NCI-H2107 treated with DMSO at 0.1 percent for 48 hours (cell line): ENCODE measurements around the gene SYCP2.

ENCODE experiments used
- DNase-seq: peaks from one replicate; lab custom pipeline; 2025; ENCODE audit not compliant: unreplicated experiment; lab: John Stamatoyannopoulos, UW

SYCP2 gene

DNA sequence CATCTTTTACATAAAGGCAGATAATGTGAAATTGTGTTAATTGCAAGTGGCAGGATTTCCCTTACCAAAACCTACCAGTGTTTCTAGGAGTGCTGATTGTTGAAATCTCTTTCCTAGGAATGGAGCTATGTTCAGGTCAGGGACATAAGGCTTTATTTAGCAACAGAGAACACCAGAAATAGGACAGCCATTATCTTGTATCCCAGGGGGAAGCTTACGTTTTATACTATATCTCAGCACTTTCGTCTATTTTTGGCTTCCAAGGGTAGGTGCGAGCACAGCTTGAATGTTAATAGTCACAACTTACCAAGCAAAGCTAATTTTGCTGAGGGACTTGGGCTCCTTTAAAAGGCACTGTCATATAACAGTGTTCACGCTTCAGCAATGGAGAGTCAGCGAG lies 94.0 kb downstream of the SYCP2 start:
- no peak for DNase-seq

DNA sequence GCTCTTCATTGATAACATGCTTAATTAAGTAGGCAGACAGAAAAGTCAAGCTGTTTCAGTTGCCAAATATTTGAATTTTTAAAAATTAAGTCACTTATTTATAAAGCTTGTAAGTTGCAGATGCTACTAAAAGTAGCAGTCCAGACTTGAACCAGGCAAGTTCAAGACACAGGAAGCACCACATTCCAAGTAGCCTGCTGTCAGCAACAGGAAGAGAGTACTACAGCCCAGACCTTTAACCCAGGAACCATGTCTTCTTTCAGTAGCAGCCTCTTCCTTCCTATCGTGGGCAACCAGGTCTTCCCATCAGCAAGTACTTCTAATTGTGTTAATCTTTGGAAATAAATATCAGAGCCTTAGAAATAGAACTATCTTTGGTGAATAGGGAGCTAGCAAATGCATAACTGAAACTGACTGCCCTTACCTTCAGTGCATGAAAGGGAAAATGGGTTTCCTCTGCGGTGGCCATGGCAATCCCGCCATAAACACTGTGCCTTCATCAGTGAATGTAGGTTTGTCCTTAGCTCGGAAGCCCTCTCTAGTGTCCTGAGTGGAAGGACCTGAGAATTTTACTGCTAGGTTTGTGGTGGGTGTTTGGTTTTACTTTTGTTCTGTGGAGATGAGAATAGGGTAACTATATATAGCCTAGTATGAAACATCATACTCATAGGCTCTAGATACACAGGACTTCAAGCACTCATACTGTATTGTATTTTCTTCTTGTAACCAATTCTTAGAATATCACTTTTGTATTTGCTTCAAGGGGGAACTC lies 95.6 kb downstream of the SYCP2 start:
- no peak for DNase-seq

DNA sequence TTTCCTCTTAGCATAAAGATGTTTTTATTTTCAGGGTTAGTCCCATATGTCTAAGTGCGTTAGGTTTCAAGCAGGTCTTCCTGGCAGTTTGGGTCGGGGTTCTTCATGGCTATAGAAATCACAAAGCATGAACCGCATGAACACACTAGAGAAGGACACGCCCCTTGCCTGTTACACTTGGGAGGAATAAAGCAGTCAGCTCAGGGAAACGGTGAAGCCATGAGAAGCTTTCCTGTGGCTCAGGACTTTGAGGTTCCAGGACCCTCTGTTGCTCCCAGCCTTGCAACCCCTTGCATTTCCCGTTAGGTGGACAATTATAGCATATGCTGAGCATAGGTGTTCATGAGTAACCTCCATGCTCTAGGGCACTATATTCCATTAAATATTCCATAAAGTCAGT lies 96.7 kb downstream of the SYCP2 start:
- DNase-seq: peak; percentile 89

DNA sequence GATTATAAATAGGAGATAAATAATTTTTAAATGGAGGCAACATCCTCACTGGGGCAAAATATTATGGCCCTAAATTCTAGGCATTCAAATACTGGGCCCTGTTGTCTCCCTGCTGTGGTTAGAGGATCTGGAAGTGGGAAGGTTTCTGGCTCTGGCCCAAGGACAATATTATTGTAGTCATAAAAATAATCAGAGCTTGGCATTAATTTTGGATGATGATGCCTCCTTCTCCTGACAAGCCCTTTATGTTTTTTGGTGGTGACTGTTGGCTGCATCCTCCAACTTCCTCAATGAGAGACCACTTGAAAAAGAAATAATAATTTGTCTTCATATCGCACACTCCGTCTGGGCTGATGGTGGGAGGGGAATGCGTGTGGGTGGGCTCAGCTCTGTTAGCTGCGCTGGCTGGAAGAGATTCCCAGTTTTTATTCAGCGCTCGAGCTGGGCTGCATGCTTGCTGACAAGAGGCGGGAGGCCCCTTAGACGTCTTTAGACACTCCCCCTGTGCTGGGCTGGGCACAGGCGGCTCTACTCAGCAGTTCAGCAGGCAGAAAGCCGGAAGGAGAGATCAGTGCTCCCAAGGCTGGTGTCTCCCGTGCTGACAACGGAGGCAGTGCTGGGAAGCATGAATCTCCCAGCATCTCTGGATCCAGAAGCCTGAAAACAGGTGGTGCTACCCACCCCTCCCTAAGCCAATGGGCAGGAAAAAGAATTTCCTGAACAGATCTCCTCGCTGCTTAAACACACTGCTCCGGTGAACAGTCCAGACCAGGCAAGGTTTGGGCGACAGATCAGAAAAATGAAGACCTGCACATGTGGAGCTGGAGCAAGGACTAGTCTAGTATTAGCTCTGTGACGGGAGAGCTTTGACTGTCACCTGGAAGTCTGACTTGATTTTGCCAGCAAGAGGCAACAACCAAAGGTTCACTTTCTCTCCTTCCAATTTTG lies 97.7 kb downstream of the SYCP2 start:
- peak; percentile 73 for DNase-seq

GRCh38 chr20:59835057-59835447 lies 98.4 kb downstream of the SYCP2 start:
- peak; percentile 46 for DNase-seq

DNA sequence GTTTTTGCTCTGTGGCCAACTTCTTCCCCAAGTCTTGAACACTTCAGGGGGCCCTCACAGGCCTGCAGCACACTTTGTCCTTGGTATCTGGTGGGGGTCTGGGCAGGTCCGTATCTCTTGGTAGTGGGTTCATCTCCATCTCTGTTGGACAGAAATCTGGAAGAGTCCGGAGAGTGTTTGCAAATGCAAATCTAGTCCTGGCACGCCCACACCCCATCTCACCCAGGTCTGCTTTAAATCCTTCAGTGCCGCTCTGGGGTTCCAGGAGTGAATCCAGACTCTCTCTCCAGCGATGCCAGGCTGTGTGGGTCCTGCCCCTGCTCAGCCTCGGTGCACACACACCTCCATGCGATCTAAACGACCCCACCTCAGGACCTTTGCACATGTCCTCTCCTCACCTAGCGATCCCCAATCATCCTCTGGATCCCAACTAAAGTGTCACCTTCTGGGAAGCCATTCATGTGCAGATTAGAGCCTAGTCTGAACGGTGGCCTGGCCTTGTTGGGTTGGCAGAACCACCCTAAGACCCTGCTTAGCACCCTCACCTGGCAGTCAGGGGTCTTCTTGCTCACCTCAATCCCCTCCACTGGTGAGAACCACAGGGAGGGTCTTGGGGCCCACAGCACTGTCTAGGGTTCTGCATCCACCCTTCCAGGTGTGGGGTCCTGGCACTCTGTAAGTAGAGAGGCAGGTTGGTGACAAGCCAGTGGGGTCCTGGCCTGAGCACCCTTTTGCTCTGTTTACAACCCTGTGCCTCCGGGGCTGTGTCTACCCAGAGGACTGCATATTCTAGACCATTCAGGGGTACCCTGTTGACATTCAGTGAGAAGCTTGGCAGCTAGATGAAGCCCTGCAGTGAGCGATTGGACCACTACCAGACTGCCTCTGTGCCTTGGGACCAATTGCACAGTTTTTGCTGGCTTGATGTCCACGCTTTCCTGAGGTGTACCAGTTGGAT lies 100.8 kb downstream of the SYCP2 start:
- no peak for DNase-seq

- no peak for DNase-seq
Measured at GRCh38 chr20:59831916-59832270, 101.5 kb downstream of the SYCP2 start.

- peak; percentile 30 for DNase-seq
Measured at GRCh38 chr20:59831024-59831915, 102.2 kb downstream of the SYCP2 start.

- DNase-seq: no peak
Measured at GRCh38 chr20:59830665-59831023, 102.8 kb downstream of the SYCP2 start.

DNA sequence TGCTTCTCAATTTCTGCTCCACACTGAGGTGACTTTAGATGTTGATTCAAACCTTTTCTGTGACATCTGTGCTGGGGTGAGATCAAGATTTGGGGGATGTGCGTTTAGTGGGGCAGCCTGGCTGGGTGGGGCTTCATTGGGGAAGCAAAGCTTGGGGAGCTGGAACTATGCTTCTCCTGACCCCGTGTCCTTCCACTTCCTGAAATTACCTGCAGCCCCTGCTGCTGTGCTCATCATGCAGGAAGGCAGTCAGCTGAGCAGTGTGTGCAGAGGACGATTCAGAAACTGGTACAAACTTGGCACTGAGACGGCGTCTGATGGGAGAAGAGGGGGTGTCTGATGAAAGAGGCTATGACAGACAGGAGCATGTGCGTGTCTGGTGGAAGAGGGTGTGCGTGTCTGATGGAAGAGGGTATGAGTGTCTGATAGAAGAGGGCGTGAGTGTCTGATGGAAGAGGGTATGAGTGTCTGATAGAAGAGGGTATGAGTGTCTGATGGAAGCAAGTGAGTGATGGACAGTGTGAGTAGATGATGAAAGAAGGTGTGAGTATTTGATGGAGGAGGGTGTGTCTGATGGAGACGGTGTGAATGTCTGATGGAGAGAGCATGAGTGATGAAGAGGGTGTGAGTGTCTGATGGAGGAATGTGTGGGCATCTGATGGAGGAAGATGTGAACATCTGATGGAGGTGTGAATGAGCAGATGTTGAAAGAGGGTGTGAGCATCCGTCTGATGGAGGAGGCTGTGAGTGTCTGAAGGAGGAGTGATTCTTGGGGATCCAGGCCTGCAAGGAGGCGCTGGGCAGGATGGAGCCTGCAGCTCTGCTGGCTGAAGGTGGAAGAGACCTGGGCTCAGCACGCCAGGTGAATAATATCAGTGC lies 103.4 kb downstream of the SYCP2 start:
- DNase-seq: no peak

DNA sequence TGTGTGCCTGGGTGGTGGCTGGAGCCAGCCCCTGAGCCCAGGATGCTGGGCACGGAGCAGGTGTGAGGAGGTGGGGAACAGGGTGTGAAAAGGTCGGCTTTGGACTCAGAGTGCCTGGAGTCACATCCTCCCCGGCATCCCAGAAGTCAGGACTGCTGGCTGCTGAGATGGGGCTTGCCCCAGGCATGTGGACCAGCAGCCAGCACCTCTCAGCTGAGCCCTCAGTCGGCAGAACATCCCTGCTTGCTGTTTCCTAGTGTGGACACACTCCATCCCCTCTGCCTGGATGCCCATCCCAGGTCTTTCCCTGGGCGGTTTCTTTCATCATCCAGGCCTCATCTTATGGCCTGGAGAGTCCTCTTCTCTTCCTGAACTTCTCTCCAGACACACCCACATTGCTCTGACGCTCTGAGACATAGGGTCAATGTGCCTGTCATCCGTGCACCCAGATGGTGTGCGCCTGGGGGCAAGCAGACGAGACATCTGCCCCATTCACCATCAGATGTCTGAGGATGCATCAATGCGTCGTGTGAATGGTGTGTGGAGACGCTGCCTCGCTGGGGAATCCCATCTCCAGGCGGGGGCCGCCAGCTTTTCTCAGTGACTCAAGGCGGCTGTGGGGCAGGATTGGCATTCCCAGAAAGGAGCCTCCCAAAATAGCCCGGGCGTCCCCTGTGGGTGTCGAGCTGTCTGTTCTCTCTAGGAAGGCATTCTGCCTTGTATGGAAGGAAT lies 104.2 kb downstream of the SYCP2 start:
- no peak for DNase-seq

GRCh38 chr20:59828125-59829053 lies 105.0 kb downstream of the SYCP2 start:
- DNase-seq: no peak

DNA sequence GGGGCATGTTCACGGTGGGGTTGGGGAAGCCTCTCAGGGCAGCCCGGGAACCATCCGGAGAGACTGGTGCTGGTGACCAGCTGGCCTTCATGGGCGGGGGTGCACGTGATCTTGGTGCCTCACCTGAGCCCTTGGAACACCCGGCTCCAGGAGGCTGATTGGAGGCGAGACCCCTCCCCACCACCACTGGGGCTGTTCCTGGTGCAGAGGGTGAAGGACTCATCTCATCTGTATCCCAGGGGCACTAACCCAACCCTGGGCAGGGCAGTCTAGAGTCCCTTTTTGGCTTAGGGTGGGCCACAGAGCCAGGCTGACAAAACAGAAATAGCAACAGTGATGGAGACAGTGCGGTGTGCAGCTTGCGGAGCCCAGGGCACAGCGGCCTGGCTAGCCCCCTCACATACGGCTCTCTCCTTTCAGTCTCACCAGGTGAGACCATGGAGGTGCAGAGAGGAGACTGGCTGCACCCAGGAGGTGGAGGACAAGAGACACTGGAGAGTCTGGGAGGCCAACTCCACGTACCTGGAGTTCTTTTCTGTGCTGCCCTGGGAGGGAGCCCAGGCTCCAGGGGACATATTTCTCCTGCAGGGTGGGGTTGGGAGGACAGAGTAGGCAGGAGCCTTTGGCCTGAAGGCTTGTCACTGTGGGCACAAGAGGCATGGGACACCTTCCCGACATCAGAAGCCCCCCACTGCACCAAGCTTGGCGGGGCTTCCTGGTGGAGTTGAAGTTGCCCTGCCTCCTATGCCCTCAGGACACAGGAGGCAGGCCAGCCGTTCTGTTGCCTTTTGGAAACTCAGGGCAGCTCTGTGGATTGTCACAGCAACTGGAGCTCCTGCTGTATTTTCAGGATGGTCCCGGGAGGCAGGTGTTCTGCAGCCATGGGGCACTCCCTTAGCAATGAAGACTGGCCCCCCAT lies 106.0 kb downstream of the SYCP2 start:
- DNase-seq: no peak

GRCh38 chr20:59825944-59826759 lies 107.3 kb downstream of the SYCP2 start:
- peak; percentile 97 for DNase-seq

DNA sequence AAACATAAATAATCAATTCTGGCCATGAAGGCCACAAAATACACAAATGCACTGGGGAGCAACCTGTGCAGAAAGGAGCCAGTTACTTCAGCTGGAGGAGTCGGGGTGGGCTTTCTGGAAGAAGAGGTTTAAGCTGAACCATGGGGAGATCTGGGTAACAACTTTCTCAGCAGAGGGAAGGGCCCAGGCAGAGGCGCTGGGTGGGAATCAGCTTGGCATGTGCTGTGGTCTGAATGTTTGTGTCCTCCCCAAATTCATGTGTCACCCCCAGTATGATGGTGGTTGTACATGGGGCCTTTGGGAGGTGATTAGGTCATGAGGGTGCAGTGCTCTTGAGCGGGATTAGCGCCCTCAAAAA lies 107.9 kb downstream of the SYCP2 start:
- DNase-seq: no peak
